Amniotic stem cell (primary cell): ENCODE measurements around the gene P4HTM.
A peak's percentile ranks its signal among the peaks of the same experiment; 100 is the strongest.
"Not testable (repeated sequence)": the region's sequence is repeated elsewhere in the genome, so short reads cannot be mapped to it uniquely, and the experiment has no call there.

Experiments
- DNase-seq: peaks from one replicate; lab custom pipeline; 2025; lab: John Stamatoyannopoulos, UW

Gene P4HTM

DNA sequence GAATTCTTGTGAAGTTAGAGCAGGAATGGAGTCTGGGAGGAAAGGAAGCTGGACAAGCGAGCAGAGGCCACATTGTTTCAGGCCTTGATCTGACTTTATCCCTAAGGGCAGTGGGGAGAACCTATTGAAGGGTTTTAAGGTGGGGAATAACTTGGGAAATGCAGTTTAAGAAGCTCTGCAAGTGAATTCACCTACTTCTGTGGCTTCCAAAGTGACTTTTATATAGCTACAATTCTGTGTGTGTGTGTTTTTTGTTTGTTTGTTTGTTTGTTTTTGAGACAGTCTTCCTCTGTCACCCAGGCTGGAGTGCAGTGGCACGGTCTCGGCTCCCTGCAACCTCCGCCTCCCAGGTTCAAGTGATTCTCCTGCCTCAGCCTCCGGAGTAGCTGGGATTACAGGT lies 18.6 kb downstream of the P4HTM start:
- not testable (repeated sequence) for DNase-seq

GRCh38 chr3:49009396-49009795 lies 19.4 kb downstream of the P4HTM start:
- DNase-seq: no peak

DNA sequence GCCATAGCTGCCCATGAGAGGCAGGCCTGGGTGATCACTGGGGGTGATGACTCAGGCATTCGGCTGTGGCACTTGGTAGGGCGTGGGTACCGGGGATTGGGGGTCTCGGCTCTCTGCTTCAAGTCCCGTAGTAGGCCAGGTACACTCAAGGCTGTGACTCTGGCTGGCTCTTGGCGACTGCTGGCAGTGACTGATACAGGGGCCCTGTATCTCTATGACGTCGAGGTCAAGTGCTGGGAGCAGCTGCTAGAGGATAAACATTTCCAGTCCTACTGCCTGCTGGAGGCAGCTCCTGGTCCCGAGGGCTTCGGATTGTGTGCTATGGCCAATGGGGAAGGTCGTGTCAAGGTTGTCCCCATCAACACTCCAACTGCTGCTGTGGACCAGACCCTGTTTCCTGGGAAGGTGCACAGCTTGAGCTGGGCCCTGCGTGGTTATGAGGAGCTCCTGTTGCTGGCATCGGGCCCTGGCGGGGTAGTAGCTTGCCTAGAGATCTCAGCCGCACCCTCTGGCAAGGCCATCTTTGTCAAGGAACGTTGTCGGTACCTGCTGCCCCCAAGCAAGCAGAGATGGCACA lies 22.5 kb downstream of the P4HTM start:
- no peak for DNase-seq

DNA sequence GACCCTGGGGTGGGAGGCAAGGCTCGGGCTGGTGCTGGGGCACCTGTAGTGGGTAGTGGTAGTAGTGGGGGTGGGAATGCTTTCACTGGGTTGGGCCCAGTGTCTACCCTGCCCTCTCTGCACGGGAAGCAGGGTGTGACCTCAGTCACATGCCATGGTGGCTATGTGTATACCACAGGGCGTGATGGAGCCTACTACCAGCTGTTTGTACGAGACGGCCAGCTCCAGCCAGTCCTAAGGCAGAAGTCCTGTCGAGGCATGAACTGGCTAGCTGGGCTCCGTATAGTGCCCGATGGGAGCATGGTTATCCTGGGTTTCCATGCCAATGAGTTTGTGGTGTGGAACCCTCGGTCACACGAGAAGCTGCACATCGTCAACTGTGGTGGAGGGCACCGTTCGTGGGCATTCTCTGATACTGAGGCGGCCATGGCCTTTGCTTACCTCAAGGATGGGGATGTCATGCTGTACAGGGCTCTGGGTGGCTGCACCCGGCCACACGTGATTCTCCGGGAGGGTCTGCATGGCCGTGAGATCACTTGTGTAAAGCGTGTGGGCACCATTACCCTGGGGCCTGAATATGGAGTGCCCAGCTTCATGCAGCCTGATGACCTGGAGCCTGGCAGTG lies 23.2 kb downstream of the P4HTM start:
- DNase-seq: no peak

- no peak for DNase-seq
Measured at GRCh38 chr3:49013738-49014660, 24.0 kb downstream of the P4HTM start.

DNA sequence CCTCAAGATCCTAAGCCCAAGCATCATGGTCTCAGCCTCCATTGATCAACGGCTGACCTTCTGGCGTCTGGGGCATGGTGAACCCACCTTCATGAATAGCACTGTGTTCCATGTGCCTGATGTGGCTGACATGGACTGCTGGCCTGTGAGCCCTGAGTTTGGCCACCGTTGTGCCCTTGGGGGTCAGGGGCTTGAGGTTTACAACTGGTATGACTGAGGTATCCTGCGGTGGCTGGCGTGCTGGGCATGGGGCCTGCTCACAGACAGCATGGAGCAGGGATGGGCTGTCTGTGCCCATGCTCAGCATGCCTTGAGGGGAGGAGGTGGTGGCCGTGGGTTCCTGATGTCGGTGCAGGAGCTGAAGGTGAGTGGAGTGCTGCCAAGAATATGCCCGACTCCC lies 25.0 kb downstream of the P4HTM start:
- no peak for DNase-seq

- no peak for DNase-seq
Measured at GRCh38 chr3:49015765-49016164, 25.7 kb downstream of the P4HTM start.

DNA sequence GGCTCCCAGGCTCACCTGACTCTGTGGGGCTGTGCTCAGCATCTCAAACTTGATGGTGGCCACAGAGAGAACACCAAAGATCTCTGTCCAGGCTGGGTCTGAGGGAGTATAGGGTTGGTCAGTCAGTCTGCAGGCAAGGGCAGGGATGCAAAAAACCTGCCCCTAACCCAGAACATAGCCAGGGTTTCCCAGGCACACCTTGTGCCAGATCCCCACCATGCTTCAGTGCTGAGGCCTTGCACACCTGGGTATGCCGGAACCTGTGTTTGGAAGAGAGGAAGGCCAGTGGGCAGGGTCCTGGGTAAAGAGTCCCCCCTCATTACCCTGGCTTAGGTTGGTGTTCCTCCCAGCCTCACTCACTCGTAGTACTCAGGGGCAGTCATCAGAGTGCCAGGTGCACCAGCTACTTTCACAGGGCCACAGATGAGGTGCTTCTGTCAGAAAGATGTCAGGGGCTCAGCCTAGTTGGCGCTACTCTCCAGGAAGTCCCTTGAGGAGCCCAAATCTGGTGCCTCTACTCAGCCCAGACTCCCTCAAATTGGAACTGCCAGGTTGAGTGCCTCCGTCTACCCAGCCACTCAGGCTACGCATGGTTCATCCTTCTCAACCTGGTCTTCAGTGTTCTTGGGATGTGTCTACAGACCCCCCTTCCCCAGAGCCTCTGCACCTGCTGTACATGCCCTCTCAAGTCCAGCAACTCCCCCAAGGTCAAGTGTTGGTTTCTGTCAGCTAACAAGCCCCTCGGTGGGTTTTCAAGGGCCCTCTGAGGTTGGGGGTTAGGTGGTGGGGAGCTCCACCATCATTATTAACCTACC lies 26.6 kb downstream of the P4HTM start:
- DNase-seq: no peak

DNA sequence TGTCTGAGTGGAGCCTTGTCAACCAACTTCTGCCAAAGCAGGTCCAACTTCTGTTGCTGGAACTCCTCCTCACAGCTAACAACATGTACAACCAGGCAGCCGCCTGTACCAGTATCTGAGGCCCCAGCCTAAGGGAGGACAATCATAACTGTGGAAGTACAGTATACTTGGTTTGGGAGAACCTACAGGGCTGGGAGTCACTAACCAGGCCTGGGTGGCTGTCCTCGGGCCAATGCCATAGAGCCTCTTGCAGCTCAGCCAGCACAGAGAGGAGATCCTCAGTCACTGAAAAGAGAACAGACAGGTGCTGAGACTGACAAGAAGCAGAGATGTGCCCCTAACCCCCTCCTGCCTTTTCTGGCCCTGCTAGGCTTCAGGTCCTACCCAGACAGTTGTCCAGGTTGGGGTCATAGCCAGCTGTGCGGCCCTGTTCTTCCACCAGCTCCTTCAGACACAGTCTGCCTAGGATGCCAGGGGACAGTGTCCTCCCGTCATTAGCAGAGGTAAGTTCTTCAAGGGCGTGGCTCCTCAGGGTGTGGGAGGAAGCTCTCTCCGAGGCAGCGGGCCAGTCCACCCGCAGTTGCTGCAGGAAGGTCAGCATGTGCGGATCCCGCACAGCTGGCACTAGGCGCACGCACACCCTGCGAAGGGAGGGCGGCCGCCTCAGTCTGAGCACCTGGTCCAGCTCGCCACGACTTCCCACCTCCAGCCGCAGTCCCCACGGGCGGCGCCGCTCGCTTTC lies 27.4 kb downstream of the P4HTM start:
- no peak for DNase-seq

GRCh38 chr3:49017971-49018706 lies 28.1 kb downstream of the P4HTM start, which contains the start of gene DALRD3:
TSS of gene DALRD3 (minus strand) at chr3:49018580. CDS start at chr3:49018564, 16 bp downstream.
- DNase-seq: peak; percentile 22

DNA sequence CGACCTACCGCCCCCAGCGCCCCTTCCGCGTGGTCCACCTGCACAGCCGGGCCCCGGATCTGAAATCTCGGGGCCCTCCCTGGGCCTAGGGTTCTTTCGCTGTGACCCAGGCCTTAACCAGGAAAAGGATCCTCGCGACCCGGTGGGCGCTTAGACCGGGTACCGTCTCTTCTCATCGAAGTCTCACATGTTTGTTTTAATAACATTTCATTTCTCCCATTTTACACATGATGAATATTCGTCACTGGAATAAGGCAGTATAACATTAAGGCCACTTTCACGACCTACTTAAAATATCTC lies 28.6 kb downstream of the P4HTM start:
- no peak for DNase-seq

- DNase-seq: no peak
Measured at GRCh38 chr3:49019941-49020329, 29.9 kb downstream of the P4HTM start.

DNA sequence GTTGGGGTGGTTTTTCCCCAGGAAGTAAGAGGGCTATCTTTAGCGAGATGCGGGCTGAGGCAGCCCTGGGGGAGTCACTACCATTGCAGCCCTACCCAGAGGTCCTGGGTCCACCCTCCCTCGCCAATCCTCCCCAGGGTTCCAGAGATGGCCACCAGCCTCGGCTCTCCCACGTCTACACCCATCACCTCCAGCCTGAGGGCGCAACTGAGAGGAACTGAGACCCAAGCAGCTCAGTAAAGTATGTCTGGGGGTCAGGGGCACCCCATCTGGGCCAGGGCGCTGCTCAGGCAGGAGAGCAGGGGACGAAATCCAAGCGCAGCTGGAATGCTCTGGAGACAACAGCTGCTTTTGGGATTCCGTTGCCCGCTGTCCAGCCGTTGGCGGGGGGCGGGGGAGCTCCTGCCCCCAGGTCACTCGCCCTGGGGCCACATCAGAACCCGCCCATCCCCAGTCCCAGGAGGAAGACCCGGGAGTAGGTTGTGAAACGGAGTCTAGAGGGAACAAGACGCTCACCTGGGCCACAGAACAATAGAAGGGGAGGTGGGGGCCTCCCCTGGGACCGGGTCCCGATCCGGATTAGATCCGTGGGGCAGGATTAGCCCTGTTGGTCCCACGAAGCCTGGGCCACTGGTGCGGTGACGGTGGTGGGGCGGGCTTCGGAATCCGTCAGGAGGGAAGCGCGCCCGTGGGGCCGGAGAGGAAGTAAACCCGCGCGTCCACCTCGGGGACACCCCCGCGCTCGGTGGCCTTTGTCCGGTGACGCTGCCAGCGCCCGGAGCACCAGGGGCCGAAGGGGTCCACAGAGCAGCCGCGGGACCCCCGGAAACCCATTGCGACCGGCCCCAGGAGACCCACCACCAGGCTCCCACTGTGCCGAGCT lies 30.5 kb downstream of the P4HTM start:
- DNase-seq: no peak

GRCh38 chr3:49021213-49021812 lies 31.3 kb downstream of the P4HTM start:
- peak; percentile 91 for DNase-seq

DNA sequence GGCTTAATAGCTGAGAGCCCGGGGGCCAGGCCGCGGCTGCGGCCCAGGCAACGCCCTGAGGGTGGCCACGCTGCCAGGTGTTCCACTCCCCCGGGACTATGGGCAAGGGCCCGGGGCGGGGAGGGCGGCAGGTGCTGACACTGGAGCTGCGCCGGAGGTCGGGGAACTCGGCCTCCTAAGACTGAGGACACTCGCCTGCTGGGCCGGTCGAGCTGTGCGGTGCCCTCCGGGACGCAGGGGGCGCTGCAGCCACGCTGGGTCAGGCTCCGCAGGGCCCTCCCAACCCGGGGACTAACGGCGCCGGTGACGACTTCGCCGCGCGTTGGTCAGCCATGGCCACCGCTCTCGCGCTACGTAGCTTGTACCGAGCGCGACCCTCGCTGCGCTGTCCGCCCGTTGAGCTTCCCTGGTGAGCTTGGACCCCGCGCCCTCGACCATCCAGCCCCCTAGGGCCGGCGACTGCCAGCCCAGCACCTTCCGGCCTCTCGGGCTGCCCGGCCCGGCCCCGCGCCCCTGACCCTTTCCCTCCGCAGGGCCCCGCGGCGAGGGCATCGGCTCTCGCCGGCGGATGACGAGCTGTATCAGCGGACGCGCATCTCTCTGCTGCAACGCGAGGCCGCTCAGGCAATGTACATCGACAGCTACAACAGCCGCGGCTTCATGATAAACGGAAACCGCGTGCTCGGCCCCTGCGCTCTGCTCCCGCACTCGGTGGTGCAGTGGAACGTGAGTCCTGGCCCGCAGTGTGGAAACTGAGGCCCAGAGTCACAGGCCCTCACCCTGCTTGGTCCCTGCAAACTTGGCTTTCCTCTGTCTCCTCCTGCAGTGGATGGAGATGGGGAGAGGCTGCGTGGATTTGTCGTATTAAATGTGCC lies 32.0 kb downstream of the P4HTM start, which contains the start of gene NDUFAF3:
Gene NDUFAF3, plus strand, starts transcription at position 309 of the 875 bp plus-strand sequence. Its CDS starts 24 bp downstream, at position 333.
- DNase-seq: peak; percentile 84

DNA sequence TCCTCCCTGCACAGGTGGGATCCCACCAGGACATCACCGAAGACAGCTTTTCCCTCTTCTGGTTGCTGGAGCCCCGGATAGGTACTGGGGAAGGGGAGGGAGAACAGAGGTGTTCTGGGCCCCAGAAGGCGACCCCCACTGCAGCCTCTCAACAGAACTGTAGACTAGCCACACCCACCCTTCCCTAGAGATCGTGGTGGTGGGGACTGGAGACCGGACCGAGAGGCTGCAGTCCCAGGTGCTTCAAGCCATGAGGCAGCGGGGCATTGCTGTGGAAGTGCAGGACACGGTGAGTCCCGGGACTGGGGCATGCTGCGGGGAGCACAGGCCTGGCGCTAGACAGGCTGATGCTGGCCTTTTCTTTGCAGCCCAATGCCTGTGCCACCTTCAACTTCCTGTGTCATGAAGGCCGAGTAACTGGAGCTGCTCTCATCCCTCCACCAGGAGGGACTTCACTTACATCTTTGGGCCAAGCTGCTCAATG lies 32.7 kb downstream of the P4HTM start:
- no peak for DNase-seq

- DNase-seq: no peak
Measured at GRCh38 chr3:49023775-49024174, 33.7 kb downstream of the P4HTM start.

DNA sequence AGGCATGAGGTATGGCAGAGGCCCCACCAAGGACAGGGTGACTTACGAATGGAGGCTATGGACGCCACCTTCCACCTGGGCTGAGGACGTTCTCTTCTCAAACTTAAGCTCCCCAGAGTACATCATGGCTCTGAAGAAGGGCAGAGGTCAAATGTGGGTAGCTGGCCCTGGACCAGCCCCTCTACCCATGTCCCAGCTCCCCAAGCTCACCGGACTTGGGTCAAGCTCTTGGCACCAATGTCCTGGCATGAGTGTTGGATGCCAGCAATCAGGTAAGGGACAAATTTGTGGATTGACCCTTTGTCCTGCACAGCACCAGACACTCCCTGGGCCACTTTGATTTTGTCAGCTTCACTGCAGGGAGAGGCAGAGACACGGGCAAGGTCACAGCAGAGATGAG lies 34.4 kb downstream of the P4HTM start:
- no peak for DNase-seq
